Measurements from ENCODE around the gene UGT1A10.

The UGT1A10 gene

DNA sequence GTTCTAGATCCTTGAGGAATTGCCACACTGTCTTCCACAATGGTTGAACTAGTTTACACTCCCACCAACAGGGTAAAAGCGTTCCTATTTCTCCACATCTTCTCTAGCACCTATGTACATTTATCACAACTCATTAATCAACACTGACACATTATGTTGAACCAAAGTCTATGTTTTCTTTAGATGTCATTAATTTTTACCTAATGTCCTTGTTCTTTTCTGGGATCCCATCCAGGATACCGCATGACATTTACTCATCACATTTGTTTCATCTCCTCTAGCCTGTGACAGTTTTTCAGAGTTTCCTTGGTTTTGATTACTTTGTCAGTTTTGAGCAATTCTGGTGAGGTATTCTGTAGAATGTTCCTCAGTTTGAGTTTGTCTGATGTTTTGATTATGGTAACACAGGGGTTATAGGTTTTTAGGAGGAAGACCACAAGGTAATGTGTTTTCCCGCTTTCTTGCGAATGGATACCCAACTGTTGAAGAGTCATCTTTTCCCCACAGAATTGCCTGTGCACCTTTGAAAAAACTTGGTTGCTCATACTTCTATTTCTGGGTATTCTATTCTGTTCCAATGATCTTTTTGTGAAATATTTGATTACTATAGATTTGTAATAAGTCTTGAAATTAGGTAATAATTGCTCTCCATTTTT is 32.5 kb downstream of the UGT1A10 start:
- Histone ChIP-seq H3K36me3 (ENCODE audit: control insufficient read depth in 4 of 4, insufficient read depth in 4 of 4, low read length in 3 of 4) (no peaks in the 10 kb centered on the region), H3K4me1 (ENCODE audit: control extremely low read depth in 1 of 4, control insufficient read depth in 4 of 4, insufficient read depth in 4 of 4, low read length in 3 of 4) (peaks cover 0 to 9% (median 0%) of the 10 kb centered on the region in 4 experiments), H3K9me3 (ENCODE audit: control extremely low read depth in 1 of 5, control insufficient read depth in 4 of 5, insufficient read depth in 2 of 5, low read depth in 1 of 5, low read length in 4 of 5) (peaks cover 0 to 11% (median 3%) of the 10 kb centered on the region in 5 experiments), H3K4me3 (ENCODE audit: control insufficient read depth in 1 of 7, extremely low read depth in 1 of 7, insufficient read depth in 4 of 7, low read depth in 2 of 7, low read length in 6 of 7) (no peak overlapping the region), H3K27me3 (replicated peaks in 2 of 5; ENCODE audit: control insufficient read depth in 4 of 5, insufficient read depth in 5 of 5, low read length in 4 of 5) (no peaks in the 10 kb centered on the region), H3K27ac (ENCODE audit: insufficient read depth in 1 of 2, low read depth in 1 of 2, low read length in 2 of 2, poor library complexity in 1 of 2, severe bottlenecking in 2 of 2) (no peak overlapping the region)
- DNase-seq, result no peak
- ChIA-PET POLR2A (no interaction called here), CTCF (no interaction called here)
- 100% methylated on average over 2 of the region's 4 CpGs for WGBS (ENCODE audit: insufficient coverage)

DNA sequence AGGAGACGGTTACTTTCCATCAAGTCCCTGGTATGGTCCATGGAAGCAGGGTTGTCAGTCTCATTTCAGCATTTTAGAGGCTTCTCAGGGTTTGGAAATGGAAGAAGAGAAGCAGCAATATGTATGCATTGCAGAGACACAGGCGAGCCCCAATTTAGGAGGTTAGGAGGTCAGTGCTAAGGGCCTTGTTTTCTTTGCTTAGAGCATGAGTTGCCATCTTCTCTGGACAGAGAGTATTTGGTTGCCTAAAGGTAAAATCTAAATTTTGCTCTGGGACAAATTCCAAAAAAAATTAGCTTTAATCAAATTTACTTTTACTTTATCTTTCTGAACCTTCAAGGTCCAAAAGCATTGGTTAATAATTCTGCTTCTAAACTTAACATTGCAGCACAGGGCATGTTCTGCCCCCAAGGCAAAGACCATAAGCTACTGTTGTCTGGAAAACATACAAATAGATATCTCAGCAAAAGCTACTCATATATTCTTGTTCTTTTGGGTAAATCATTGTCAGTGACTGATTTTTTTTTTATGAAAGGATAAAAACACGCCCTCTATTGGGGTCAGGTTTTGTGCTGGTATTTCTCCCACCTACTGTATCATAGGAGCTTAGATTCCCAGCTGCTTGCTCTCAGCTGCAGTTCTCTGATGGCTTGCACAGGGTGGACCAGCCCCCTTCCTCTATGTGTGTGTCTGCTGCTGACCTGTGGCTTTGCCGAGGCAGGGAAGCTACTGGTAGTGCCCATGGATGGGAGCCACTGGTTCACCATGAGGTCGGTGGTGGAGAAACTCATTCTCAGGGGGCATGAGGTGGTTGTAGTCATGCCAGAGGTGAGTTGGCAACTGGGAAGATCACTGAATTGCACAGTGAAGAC is 35.3 kb downstream of the UGT1A10 start, which contains the start of gene UGT1A9:
Gene UGT1A9 (plus strand): TSS at position 609 of the 872 bp plus-strand sequence. CDS start 37 bp downstream, at position 646.
- no peak for DNase-seq
- CTCF ChIA-PET, result interaction anchor here (0.6 kb wide), 2 partner anchors 40 to 1454 kb away, joined by 3 to 4 read pairs; no protein-coding TSS in a partner anchor
- POLR2A ChIA-PET, result no interaction called here
- Histone ChIP-seq H3K27ac (ENCODE audit: insufficient read depth in 1 of 2, low read depth in 1 of 2, low read length in 2 of 2, poor library complexity in 1 of 2, severe bottlenecking in 2 of 2) (no peak within 1 kb of the TSS), H3K27me3 (replicated peaks in 2 of 5; ENCODE audit: control insufficient read depth in 4 of 5, insufficient read depth in 5 of 5, low read length in 4 of 5) (no peaks in the 10 kb centered on the region), H3K9me3 (ENCODE audit: control extremely low read depth in 1 of 5, control insufficient read depth in 4 of 5, insufficient read depth in 2 of 5, low read depth in 1 of 5, low read length in 4 of 5) (peaks cover 0 to 8% (median 0%) of the 10 kb centered on the region in 5 experiments), H3K4me1 (ENCODE audit: control extremely low read depth in 1 of 4, control insufficient read depth in 4 of 4, insufficient read depth in 4 of 4, low read length in 3 of 4) (peaks cover 0 to 9% (median 0%) of the 10 kb centered on the region in 4 experiments), H3K4me3 (ENCODE audit: control insufficient read depth in 1 of 7, extremely low read depth in 1 of 7, insufficient read depth in 4 of 7, low read depth in 2 of 7, low read length in 6 of 7) (no peak within 1 kb of the TSS), H3K36me3 (ENCODE audit: control insufficient read depth in 4 of 4, insufficient read depth in 4 of 4, low read length in 3 of 4) (no peaks in the 10 kb centered on the region)
- 93% methylated on average over 4 of the region's 5 CpGs for WGBS (ENCODE audit: insufficient coverage)

DNA sequence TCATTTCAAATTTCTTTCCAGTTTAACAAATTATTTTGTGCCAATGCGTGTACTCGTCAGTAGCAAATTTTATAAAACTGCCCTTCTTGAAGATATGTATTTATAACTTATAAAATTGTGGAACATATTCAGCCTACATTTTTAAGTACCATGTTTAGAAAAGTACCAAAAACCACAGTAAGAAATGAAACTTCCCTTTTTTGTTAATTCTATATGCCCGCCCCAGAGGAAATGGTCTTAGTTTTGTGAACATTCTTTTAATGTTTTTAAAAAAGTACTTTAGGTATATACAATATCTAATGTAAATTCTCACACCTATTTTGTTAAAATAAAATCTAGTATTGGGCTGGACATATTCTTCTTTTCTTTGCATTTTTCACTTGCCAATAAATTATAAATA is 36.6 kb downstream of the UGT1A10 start:
- peaks cover 0 to 8% (median 0%) of the 10 kb centered on the region in 5 experiments for H3K9me3 ChIP-seq (ENCODE audit: control extremely low read depth in 1 of 5, control insufficient read depth in 4 of 5, insufficient read depth in 2 of 5, low read depth in 1 of 5, low read length in 4 of 5)
- no peaks in the 10 kb centered on the region for H3K36me3 ChIP-seq (ENCODE audit: control insufficient read depth in 4 of 4, insufficient read depth in 4 of 4, low read length in 3 of 4)
- POLR2A ChIA-PET, result no interaction called here
- CTCF ChIA-PET, result no interaction called here
- DNase-seq, result peak in 2 of 3 donors; percentile 49 to 55
- no peak overlapping the region for H3K27ac ChIP-seq (ENCODE audit: insufficient read depth in 1 of 2, low read depth in 1 of 2, low read length in 2 of 2, poor library complexity in 1 of 2, severe bottlenecking in 2 of 2)
- H3K27me3 ChIP-seq (replicated peaks in 2 of 5; ENCODE audit: control insufficient read depth in 4 of 5, insufficient read depth in 5 of 5, low read length in 4 of 5), result no peaks in the 10 kb centered on the region
- no peak overlapping the region for H3K4me3 ChIP-seq (ENCODE audit: control insufficient read depth in 1 of 7, extremely low read depth in 1 of 7, insufficient read depth in 4 of 7, low read depth in 2 of 7, low read length in 6 of 7)
- no CpG with 5 or more reads among the region's 3 CpGs for WGBS (ENCODE audit: insufficient coverage)
- peaks cover 0 to 9% (median 0%) of the 10 kb centered on the region in 4 experiments for H3K4me1 ChIP-seq (ENCODE audit: control extremely low read depth in 1 of 4, control insufficient read depth in 4 of 4, insufficient read depth in 4 of 4, low read length in 3 of 4)

DNA sequence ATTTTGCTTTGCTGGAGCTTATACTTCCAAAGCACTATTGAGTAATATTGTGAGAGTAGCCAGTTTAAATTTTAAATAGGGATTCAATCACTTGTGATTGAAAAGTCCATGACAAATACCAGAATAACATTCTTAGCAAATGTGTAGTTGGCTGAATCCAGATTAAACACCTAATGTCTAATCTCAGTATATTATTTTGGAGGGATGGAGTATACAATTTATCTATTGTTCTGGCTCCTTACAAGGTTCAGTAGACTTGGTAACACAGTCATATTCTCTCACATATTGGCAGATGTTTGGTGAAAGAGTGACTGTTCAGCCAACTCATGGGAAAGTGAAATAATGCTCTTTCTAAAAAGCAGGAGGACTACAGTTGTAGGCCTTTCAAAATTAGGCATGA is 37.6 kb downstream of the UGT1A10 start:
- ChIA-PET POLR2A (no interaction called here), CTCF (no interaction called here)
- peaks cover 0 to 9% (median 0%) of the 10 kb centered on the region in 4 experiments for H3K4me1 ChIP-seq (ENCODE audit: control extremely low read depth in 1 of 4, control insufficient read depth in 4 of 4, insufficient read depth in 4 of 4, low read length in 3 of 4)
- no peak overlapping the region for H3K27ac ChIP-seq (ENCODE audit: insufficient read depth in 1 of 2, low read depth in 1 of 2, low read length in 2 of 2, poor library complexity in 1 of 2, severe bottlenecking in 2 of 2)
- H3K36me3 ChIP-seq (ENCODE audit: control insufficient read depth in 4 of 4, insufficient read depth in 4 of 4, low read length in 3 of 4), result no peaks in the 10 kb centered on the region
- no peaks in the 10 kb centered on the region for H3K27me3 ChIP-seq (replicated peaks in 2 of 5; ENCODE audit: control insufficient read depth in 4 of 5, insufficient read depth in 5 of 5, low read length in 4 of 5)
- H3K4me3 ChIP-seq (ENCODE audit: control insufficient read depth in 1 of 7, extremely low read depth in 1 of 7, insufficient read depth in 4 of 7, low read depth in 2 of 7, low read length in 6 of 7), result no peak overlapping the region
- DNase-seq, result no peak
- peaks cover 0 to 8% (median 0%) of the 10 kb centered on the region in 5 experiments for H3K9me3 ChIP-seq (ENCODE audit: control extremely low read depth in 1 of 5, control insufficient read depth in 4 of 5, insufficient read depth in 2 of 5, low read depth in 1 of 5, low read length in 4 of 5)

DNA sequence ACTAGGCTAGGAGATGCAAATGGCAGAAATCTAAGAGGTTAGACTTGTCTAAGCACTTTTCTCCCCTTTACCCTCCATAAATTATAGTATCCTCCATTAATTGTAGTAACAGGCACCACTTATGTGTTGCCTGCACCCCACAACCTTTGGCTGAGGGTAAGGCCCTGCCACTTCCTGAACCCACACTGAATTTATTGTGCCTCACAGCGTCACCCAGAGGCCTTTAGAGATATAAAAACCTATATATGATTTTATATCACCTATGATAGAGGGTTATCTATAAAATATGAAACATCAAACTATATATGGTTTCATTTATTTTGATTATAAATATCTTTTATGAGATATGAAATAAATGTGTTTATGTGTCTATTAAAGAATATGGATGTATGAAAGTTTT is 38.1 kb downstream of the UGT1A10 start:
- H3K4me3 ChIP-seq (ENCODE audit: control insufficient read depth in 1 of 7, extremely low read depth in 1 of 7, insufficient read depth in 4 of 7, low read depth in 2 of 7, low read length in 6 of 7), result no peak overlapping the region
- ChIA-PET POLR2A (no interaction called here), CTCF (no interaction called here)
- no peaks in the 10 kb centered on the region for H3K27me3 ChIP-seq (replicated peaks in 2 of 5; ENCODE audit: control insufficient read depth in 4 of 5, insufficient read depth in 5 of 5, low read length in 4 of 5)
- peaks cover 0 to 8% (median 0%) of the 10 kb centered on the region in 5 experiments for H3K9me3 ChIP-seq (ENCODE audit: control extremely low read depth in 1 of 5, control insufficient read depth in 4 of 5, insufficient read depth in 2 of 5, low read depth in 1 of 5, low read length in 4 of 5)
- no peak for DNase-seq
- no peak overlapping the region for H3K27ac ChIP-seq (ENCODE audit: insufficient read depth in 1 of 2, low read depth in 1 of 2, low read length in 2 of 2, poor library complexity in 1 of 2, severe bottlenecking in 2 of 2)
- peaks cover 0 to 9% (median 0%) of the 10 kb centered on the region in 4 experiments for H3K4me1 ChIP-seq (ENCODE audit: control extremely low read depth in 1 of 4, control insufficient read depth in 4 of 4, insufficient read depth in 4 of 4, low read length in 3 of 4)
- no CpG with 5 or more reads among the region's 1 CpG for WGBS (ENCODE audit: insufficient coverage)
- H3K36me3 ChIP-seq (ENCODE audit: control insufficient read depth in 4 of 4, insufficient read depth in 4 of 4, low read length in 3 of 4), result no peaks in the 10 kb centered on the region

DNA sequence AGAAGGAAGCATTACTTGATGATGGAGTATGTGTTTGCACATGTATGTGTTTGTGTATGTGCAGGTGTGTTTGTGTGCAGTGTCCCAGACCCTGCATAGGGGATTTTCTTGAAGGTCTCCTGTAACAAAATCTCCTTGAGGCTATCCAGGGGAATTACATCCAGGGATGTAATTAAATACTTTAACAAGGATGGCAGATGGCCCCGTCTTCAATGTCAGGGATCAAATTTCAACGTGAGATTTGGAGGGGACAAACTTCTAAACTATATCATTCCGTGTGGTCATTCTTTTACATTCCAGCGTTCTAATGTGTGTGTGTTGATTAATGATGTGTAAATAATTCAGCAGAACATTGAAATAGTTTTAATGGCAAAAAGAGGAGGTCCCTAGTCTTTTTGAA is 38.7 kb downstream of the UGT1A10 start:
- DNase-seq, result no peak
- Histone ChIP-seq H3K27me3 (replicated peaks in 2 of 5; ENCODE audit: control insufficient read depth in 4 of 5, insufficient read depth in 5 of 5, low read length in 4 of 5) (no peaks in the 10 kb centered on the region), H3K9me3 (ENCODE audit: control extremely low read depth in 1 of 5, control insufficient read depth in 4 of 5, insufficient read depth in 2 of 5, low read depth in 1 of 5, low read length in 4 of 5) (peaks cover 0 to 8% (median 0%) of the 10 kb centered on the region in 5 experiments), H3K4me3 (ENCODE audit: control insufficient read depth in 1 of 7, extremely low read depth in 1 of 7, insufficient read depth in 4 of 7, low read depth in 2 of 7, low read length in 6 of 7) (no peak overlapping the region), H3K4me1 (ENCODE audit: control extremely low read depth in 1 of 4, control insufficient read depth in 4 of 4, insufficient read depth in 4 of 4, low read length in 3 of 4) (peaks cover 0 to 9% (median 0%) of the 10 kb centered on the region in 4 experiments), H3K27ac (ENCODE audit: insufficient read depth in 1 of 2, low read depth in 1 of 2, low read length in 2 of 2, poor library complexity in 1 of 2, severe bottlenecking in 2 of 2) (no peak overlapping the region), H3K36me3 (ENCODE audit: control insufficient read depth in 4 of 4, insufficient read depth in 4 of 4, low read length in 3 of 4) (no peaks in the 10 kb centered on the region)
- WGBS (ENCODE audit: insufficient coverage), result 93% methylated on average over 4 of the region's 4 CpGs
- CTCF ChIA-PET, result no interaction called here
- POLR2A ChIA-PET, result no interaction called here

DNA sequence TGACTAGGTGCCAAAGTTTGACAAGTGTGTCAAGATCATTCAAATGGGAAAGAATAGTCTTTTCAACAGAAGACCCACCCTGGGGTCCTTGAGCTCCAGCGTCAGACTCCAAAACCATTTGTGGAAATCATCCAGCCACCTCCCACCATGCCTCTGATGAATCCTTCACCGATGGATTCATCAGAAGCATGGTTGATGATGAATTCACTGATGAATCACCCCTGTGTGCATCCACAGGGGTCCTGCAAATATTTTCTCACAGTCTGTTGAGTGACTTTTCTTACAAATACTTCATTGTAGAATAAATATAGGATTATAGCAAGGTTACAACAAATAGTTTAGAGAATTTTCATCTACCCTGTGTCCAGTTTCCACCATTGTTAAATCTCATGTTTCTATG is 39.8 kb downstream of the UGT1A10 start:
- Histone ChIP-seq H3K9me3 (ENCODE audit: control extremely low read depth in 1 of 5, control insufficient read depth in 4 of 5, insufficient read depth in 2 of 5, low read depth in 1 of 5, low read length in 4 of 5) (peaks cover 0 to 7% (median 0%) of the 10 kb centered on the region in 5 experiments), H3K4me3 (ENCODE audit: control insufficient read depth in 1 of 7, extremely low read depth in 1 of 7, insufficient read depth in 4 of 7, low read depth in 2 of 7, low read length in 6 of 7) (no peak overlapping the region), H3K4me1 (ENCODE audit: control extremely low read depth in 1 of 4, control insufficient read depth in 4 of 4, insufficient read depth in 4 of 4, low read length in 3 of 4) (peaks cover 0 to 14% (median 0%) of the 10 kb centered on the region in 4 experiments), H3K27me3 (replicated peaks in 2 of 5; ENCODE audit: control insufficient read depth in 4 of 5, insufficient read depth in 5 of 5, low read length in 4 of 5) (no peaks in the 10 kb centered on the region), H3K27ac (ENCODE audit: insufficient read depth in 1 of 2, low read depth in 1 of 2, low read length in 2 of 2, poor library complexity in 1 of 2, severe bottlenecking in 2 of 2) (no peak overlapping the region), H3K36me3 (ENCODE audit: control insufficient read depth in 4 of 4, insufficient read depth in 4 of 4, low read length in 3 of 4) (no peaks in the 10 kb centered on the region)
- DNase-seq, result no peak
- POLR2A ChIA-PET, result no interaction called here
- CTCF ChIA-PET, result no interaction called here
- 100% methylated on average over 1 of the region's 2 CpGs for WGBS (ENCODE audit: insufficient coverage)

All from common myeloid progenitor, CD34-positive (primary cell).